ENCODE results near the gene DHPS. TPM values are rescaled to one million over a fixed set of nuclear protein-coding genes. Genes with fewer than 3 reads are reported as not detected.

Gene DHPS
- total and polyA plus RNA-seq, 2 of the 13 experiments (the other 11 are each of a cell fraction or from before 2014, with no cell fraction given), result 43.3 to 84.3 TPM

GRCh38 chr19:12669270-12670158 is 12.2 kb downstream of the DHPS start (continued):
- TF ChIP-seq SNAI1 (CRISPR knock-in tag; IDR thresholded peaks at IDR 0.05; ENCODE audit: borderline replicate concordance), result no peak; the same call in 1 of the 2 replicates
- peak; percentile 88 for TF ChIP-seq KMT2B (CRISPR knock-in tag; IDR thresholded peaks at IDR 0.05)
- TF ChIP-seq BATF2 (CRISPR knock-in tag; IDR thresholded peaks at IDR 0.05), result no peak
- peak; percentile 86; the same call in 1 of the 2 replicates for TF ChIP-seq GMEB1 (CRISPR knock-in tag; IDR thresholded peaks at IDR 0.05; ENCODE audit: borderline replicate concordance)
- TF ChIP-seq ZFP1 (CRISPR knock-in tag; IDR thresholded peaks at IDR 0.05), result no peak
- no peak for TF ChIP-seq ZNF780A (CRISPR knock-in tag; IDR thresholded peaks at IDR 0.05)
- TF ChIP-seq THAP7 (CRISPR knock-in tag; IDR thresholded peaks at IDR 0.05), result no peak
- 0 out of 2 replicates have a peak, but pooled peaks have one; percentile 35 for TF ChIP-seq ZNF839 (CRISPR knock-in tag; IDR thresholded peaks at IDR 0.05; ENCODE audit: borderline replicate concordance)

GRCh38 chr19:12668932-12669269 is 12.8 kb downstream of the DHPS start:
- 0% methylated on average over 6 of the region's 24 CpGs for WGBS (ENCODE audit: low lambda C conversion rate)
- TF ChIP-seq ATF3 (CRISPR knock-in tag; IDR thresholded peaks at IDR 0.05) (no peak), BRCA1 (CRISPR knock-in tag; IDR thresholded peaks at IDR 0.05) (no peak), RARG (CRISPR knock-in tag; IDR thresholded peaks at IDR 0.05; ENCODE audit: low read depth) (no peak), MAX (IDR thresholded peaks at IDR 0.05) (no peak), ZNF605 (CRISPR knock-in tag; IDR thresholded peaks at IDR 0.05) (peak; percentile 27; the same call in 1 of the 2 replicates), NCOA1 (CRISPR knock-in tag; IDR thresholded peaks at IDR 0.05) (no peak), ZC3H13 (CRISPR knock-in tag; IDR thresholded peaks at IDR 0.05) (no peak), ZNF232 (CRISPR knock-in tag; IDR thresholded peaks at IDR 0.05; ENCODE audit: borderline replicate concordance) (no peak), ZFP41 (CRISPR knock-in tag; IDR thresholded peaks at IDR 0.05; ENCODE audit: borderline replicate concordance) (no peak), ZNF207 (IDR thresholded peaks at IDR 0.05; ENCODE audit: borderline replicate concordance) (no peak), ZIK1 (CRISPR knock-in tag; IDR thresholded peaks at IDR 0.05; ENCODE audit: borderline replicate concordance, low read depth) (0 out of 2 replicates have a peak, but pooled peaks have one; percentile 23), RNF2 (conservative IDR thresholded peaks at IDR 0.05; ENCODE audit: low read depth) (peak; percentile 79; the same call in 1 of the 2 replicates)

More at GRCh38 chr19:12668932-12669269, 12.8 kb downstream of the DHPS start:
- Histone ChIP-seq H3K4me1 (ENCODE audit: insufficient read depth, low read length) (peaks cover 43% of the 10 kb centered on the region), H3K27ac (ENCODE audit: extremely low read length, insufficient read depth, low read length) (peak overlapping the region; percentile 88), H3K4me2 (ENCODE audit: low read depth, low read length) (peak overlapping the region; percentile 97), H3K9ac (ENCODE audit: insufficient read depth, low read depth, low read length) (peak overlapping the region; percentile 93), H3K9me3 (ENCODE audit: low read length) (no peaks in the 10 kb centered on the region), H3K79me2 (ENCODE audit: insufficient read depth, low read length) (peaks cover 34% of the 10 kb centered on the region), H4K20me1 (ENCODE audit: insufficient read depth, low read length) (no peaks in the 10 kb centered on the region), H3K27me3 (ENCODE audit: control insufficient read depth in 1 of 2, insufficient read depth in 2 of 2, low read length in 2 of 2) (no peaks in the 10 kb centered on the region; a peak in 1 of 5 replicates), H3K4me3 (replicated peaks in 1 of 3; ENCODE audit: insufficient read depth in 1 of 3, low read depth in 2 of 3, low read length in 3 of 3) (peak overlapping the region; percentile 77 to 96 (median 96)), H3K36me3 (replicated peaks in 1 of 2; ENCODE audit: control insufficient read depth in 1 of 2, insufficient read depth in 2 of 2, low read length in 2 of 2) (peaks cover 5 to 13% of the 10 kb centered on the region in 2 experiments; a peak in 4 of 5 replicates), H2AFZ (ENCODE audit: low read length) (no peak overlapping the region)
- intact Hi-C loops (cut with micrococcal nuclease; ENCODE audit: unreplicated experiment) (no loop called here), in situ Hi-C loops (cut with HindIII; ENCODE audit: extremely low pct_ligation_motif_present, low pct_unique_long_range_greater_than_20kb) (no loop called here)
- ATAC-seq (peak; percentile 10), DNase-seq (ENCODE audit: low spot score) (peak; percentile 40), FAIRE-seq (no peak)
- POLR2A ChIA-PET, result interaction anchor here (0.9 to 1.9 kb wide), 9 partner anchors 9 to 173 kb away, joined by 3 to 16 read pairs (median 4); partner anchors contain the start of genes DHPS, GET3, ZNF490 and ZNF791
- CTCF ChIA-PET (ENCODE audit: low intra/inter-chr PET ratio, low total read pairs), result no interaction called here
- TSS peak; percentile 76 for BruUV-seq (replicated peaks)
